Psoas muscle (tissue), 8 donors: ENCODE results near the gene SLC25A10. TPM values are rescaled to one million over a fixed set of nuclear protein-coding genes. Genes with fewer than 3 reads are reported as not detected.

ENCODE experiments used
- ATAC-seq, 4 donors: fragments of 200-7000 bp; cut with Tn5 transposase; one replicate each; pipeline ENCODE4 v1.9.1; 2020; ENCODE audit warnings: moderate library complexity in 3 of 4, mild to moderate bottlenecking in 2 of 4
- DNase-seq, 2 donors: peaks; one replicate each; pipeline ENCODE4 v3.0.0-alpha.2; 2020
- H3K27ac ChIP-seq: fragments of 200-600 bp; one replicate; pipeline ENCODE4 v1.8.0; 2022
- H3K27me3 ChIP-seq, 3 donors: fragments of 200-600 bp in 1 of 3; one replicate each; pipeline versions ENCODE4 v1.6.1 to v1.8.0; 2013 to 2022; ENCODE audit warnings: low read length in 2 of 3, mild to moderate bottlenecking in 2 of 3, moderate library complexity in 1 of 3; ENCODE audit not compliant: insufficient read depth in 3 of 3
- H3K36me3 ChIP-seq, 2 donors: fragments of 200-600 bp in 1 of 2; one replicate each; pipeline versions ENCODE4 v1.6.1 to v1.8.0; 2013 to 2022; ENCODE audit warnings: low read depth in 1 of 2, mild to moderate bottlenecking in 1 of 2, moderate library complexity in 1 of 2; ENCODE audit not compliant: insufficient read depth in 1 of 2
- H3K4me1 ChIP-seq: fragments of 200-600 bp; one replicate; pipeline ENCODE4 v1.8.0; 2022
- H3K4me3 ChIP-seq: fragments of 200-600 bp; one replicate; pipeline ENCODE4 v1.8.0; 2022; ENCODE audit warnings: mild to moderate bottlenecking
- H3K9me3 ChIP-seq: fragments of 200-600 bp; one replicate; pipeline ENCODE4 v1.8.0; 2022
- WGBS, 3 donors: extraction: QIAGEN DNeasy Blood & Tissue Kit; methylation state at CpG; one replicate each; pipeline versions ENCODE4 v1.1.6 to v1.1.7; 2013; 5-methylcytosine and 5-hydroxymethylcytosine counted together
- intact Hi-C, 2 donors: fragments of 100-400 bp; cut with DNase I; formaldehyde crosslinking; loops; one replicate each; pipeline versions ENCODE4 v1.11.0 to v1.14.2; 2022
- polyA plus RNA-seq, 3 donors: library from polyadenylated mRNA; stranded (reverse); fragments of 200-250 nt; gene quantifications; one replicate each; pipeline ENCODE4 v1.2.3, GENCODE V29; 2013
- total RNA-seq, 4 donors: library from RNA; stranded (reverse); fragmentation: NEBNext Ultra II Directional in 2 of 4; extraction: Animal tissue kit (Norgen Biotek cat#: 25700) in 2 of 4; gene quantifications; one replicate each; pipeline versions ENCODE4 v1.2.1 to v1.2.4, GENCODE V29; 2021 to 2023
- TF ChIP-seq, protein P1 (sequence below): fragments of 200-600 bp; IDR thresholded peaks from one replicate; pipeline ENCODE4 v1.8.0; 2022; ENCODE audit warnings: antibody characterized with exemption
- donor health status: healthy with polysubstance abuse.
- donor health status: DM: no; HTN: no; CAD: no; lungs with moderate emphysema.
- donor health status: Bipolar disorder and iron deficiency.
- donor health status: healthy.
- donor health status: DM: yes; HTN: yes; CAD: no.
- donor health status: DM: no; HTN: no; CAD: no.
- donor health status: DM: no; HTN: no; CAD: no.
- donor health status: DM: yes; HTN: yes; CAD: no.

Gene SLC25A10
- total and polyA plus RNA-seq, 7 donors = 2.4 to 7.0 (median 5.9) TPM

DNA sequence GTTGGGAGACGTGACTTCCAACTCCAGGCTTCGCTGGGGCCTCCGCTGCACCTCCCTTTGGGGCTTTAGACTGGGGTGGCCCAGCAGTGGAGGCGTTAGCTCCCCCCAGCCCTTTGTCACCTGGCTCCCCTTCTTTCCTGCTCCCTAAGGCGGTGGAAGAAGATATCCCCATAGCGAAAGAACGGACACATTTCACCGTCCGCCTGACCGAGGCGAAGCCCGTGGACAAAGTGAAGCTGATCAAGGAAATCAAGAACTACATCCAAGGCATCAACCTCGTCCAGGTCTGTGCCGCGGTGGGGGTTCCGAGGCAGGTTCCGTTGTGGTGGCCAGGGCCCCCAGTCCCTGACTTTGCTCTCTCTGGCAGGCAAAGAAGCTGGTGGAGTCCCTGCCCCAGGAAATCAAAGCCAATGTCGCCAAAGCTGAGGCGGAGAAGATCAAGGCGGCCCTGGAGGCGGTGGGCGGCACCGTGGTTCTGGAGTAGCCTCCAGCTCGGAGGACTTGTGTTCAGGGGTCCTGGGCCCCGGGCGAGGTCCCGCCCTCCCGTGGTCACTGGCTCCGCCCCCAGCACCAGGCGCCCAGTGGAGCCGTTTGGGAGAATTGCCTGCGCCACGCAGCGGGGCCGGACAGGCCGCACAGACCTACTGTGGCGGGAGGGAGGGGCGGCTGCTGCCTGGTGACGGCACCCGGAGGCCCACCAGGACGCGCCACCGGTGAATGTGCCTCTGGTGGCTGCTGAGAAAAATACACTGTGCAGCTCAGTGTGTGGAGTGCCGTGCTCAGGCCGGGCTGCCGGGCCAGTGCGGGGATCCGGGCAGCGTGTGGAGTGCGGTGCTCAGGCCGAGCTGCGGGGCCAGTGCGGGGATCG is 5.1 kb upstream of the SLC25A10 start:
- DNase-seq = peak in 1 of 2 donors; percentile 12
- intact Hi-C loops = no loop called here
- no peaks in the 10 kb centered on the region for H3K9me3 ChIP-seq
- TF ChIP-seq, protein P1, sequence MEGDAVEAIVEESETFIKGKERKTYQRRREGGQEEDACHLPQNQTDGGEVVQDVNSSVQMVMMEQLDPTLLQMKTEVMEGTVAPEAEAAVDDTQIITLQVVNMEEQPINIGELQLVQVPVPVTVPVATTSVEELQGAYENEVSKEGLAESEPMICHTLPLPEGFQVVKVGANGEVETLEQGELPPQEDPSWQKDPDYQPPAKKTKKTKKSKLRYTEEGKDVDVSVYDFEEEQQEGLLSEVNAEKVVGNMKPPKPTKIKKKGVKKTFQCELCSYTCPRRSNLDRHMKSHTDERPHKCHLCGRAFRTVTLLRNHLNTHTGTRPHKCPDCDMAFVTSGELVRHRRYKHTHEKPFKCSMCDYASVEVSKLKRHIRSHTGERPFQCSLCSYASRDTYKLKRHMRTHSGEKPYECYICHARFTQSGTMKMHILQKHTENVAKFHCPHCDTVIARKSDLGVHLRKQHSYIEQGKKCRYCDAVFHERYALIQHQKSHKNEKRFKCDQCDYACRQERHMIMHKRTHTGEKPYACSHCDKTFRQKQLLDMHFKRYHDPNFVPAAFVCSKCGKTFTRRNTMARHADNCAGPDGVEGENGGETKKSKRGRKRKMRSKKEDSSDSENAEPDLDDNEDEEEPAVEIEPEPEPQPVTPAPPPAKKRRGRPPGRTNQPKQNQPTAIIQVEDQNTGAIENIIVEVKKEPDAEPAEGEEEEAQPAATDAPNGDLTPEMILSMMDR = no peak
- no peak overlapping the region for H3K4me3 ChIP-seq
- WGBS, 3 donors = 88 to 91% (median 89%) methylated on average over 49 to 54 of the region's 54 CpGs
- H3K36me3 ChIP-seq = peaks cover 0 to 40% of the 10 kb centered on the region in 2 donors
- ATAC-seq = no peak
- peaks cover 25% of the 10 kb centered on the region for H3K4me1 ChIP-seq
- H3K27me3 ChIP-seq = no peaks in the 10 kb centered on the region
- H3K27ac ChIP-seq = no peak overlapping the region

DNA sequence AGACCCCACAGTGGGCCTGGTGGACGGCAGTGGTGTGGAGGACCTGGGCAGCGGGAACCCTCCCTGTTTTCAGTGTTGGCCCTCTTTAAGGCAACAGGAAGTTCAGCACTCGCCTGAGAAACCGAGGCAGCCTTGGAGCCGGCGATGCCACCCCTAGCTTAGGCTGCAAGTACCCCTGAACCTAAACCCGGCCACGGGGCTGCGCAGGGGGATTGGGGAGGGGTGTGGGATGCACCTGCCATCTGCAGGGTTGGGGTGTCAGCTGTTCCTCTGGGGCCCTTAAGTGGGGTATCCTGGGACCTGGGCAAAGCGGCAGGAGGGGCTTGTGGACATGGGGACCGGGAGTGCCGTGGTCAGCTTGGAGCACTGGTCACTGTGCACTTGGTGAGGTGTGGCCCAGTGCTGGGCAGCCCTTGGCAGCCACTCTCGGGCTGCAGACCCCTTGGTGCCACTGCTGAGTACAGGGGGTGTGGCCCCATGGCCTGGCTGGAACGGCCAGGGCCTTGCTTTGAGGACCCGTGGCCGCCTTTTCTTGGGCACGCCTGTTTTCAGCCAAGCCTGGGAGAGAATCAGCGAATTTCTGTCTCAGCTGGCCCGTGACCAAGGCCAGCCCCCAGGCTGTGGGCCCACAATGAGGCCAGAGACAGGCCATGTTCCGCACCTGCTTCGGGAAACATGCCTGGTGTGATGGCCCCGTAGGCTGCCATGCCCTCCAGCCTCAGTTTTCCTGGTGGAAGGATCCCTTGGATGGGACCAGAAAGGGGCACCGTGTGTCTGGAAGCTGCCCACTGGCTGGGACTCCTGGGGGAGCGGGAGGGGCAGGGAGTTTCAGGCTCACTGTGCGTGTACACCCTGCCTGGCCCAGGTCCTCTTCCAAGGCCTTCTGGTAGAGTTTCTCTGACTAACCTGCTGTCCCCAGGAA is 4.1 kb upstream of the SLC25A10 start:
- H3K27me3 ChIP-seq = no peaks in the 10 kb centered on the region
- TF ChIP-seq, protein P1 = no peak
- no peak overlapping the region for H3K27ac ChIP-seq
- peaks cover 25% of the 10 kb centered on the region for H3K4me1 ChIP-seq
- intact Hi-C loops = no loop called here
- ATAC-seq (no peak), DNase-seq (peak in 1 of 2 donors; percentile 8)
- H3K36me3 ChIP-seq = peaks cover 0 to 40% of the 10 kb centered on the region in 2 donors
- 65 to 73% (median 67%) methylated on average over 25 of the region's 25 CpGs for WGBS, 3 donors
- H3K9me3 ChIP-seq = no peaks in the 10 kb centered on the region
- no peak overlapping the region for H3K4me3 ChIP-seq

DNA sequence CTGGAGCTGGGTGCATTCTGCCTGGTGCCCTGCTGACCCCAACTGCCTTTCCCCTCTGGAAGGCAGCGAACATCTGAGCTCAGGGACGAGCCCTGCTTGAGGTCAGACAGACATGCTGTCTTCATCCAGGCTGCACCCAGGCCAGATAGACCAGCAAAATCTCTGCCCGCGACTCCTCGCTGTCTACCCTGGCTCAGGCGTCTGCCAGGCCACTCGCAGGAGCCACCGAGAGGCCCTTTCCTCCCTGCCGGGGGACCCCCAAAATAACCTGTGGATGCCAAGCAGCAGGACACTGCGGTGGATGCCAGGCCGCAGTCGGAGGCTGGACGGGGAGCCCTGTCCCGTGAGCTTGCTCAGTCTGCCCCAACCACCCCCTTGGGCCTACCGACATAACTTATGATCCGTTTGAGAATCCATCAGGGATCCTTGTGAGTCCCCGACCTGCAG is 3.3 kb upstream of the SLC25A10 start:
- Histone ChIP-seq H3K9me3 (no peaks in the 10 kb centered on the region), H3K27ac (no peak overlapping the region), H3K36me3 (peaks cover 0 to 40% of the 10 kb centered on the region in 2 donors), H3K4me3 (no peak overlapping the region), H3K4me1 (peaks cover 33% of the 10 kb centered on the region), H3K27me3 (no peaks in the 10 kb centered on the region)
- intact Hi-C loops = no loop called here
- ATAC-seq (no peak), DNase-seq (no peak)
- TF ChIP-seq, protein P1 = no peak
- 64 to 78% (median 67%) methylated on average over 17 of the region's 17 CpGs for WGBS, 3 donors

DNA sequence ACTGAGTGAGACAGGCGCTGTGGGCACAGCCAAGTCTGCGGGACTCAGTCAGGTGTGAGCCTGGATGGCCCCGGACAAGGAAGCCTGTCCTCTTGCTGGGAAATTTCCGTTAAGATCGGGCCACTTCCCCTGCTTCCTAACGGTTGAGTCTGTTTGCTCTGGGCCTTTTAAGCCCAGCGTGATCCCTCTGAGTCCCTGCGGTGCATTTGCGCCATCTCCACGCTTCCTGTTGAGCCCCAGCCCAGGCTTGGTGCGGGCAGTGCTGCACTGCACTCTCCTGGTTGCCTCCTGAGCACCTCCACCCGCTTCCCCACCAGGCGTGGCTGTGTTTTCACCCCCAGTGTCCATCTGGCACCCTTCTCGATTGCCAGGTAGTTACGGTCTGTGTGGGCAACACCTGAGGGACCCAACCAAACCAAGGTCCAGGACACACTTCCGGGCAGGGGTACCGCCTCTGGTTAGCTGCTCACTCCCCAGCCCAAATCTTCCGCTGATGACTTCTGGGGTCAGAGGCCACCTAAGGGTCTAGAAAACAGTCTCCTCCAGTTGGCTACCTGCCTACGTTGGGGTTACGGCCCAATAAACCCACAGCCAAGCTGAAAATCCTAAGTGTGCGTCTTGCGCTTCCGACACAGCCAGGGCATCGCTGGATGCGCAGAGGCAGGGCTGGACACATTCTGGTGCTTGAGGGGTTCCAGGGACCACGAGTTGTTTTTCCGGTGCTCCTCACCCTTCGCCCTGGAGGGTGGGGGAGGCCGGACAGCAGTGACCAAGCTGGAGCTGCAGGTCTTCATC is 1.4 kb upstream of the SLC25A10 start:
- peaks cover 26% of the 10 kb centered on the region for H3K4me1 ChIP-seq

More for the DNA sequence above, 1.4 kb upstream of the SLC25A10 start:
- intact Hi-C loops = no loop called here
- Histone ChIP-seq H3K4me3 (peak overlapping the region; percentile 73), H3K36me3 (peaks cover 0 to 26% of the 10 kb centered on the region in 2 donors), H3K9me3 (no peaks in the 10 kb centered on the region), H3K27me3 (no peaks in the 10 kb centered on the region), H3K27ac (peak overlapping the region; percentile 86)
- ATAC-seq = peak in 2 of 4 donors; percentile 20 to 24
- WGBS, 3 donors = 9 to 13% (median 9%) methylated on average over 29 of the region's 29 CpGs
- DNase-seq = no peak
- TF ChIP-seq, protein P1 = no peak
